WTC11 (cell line): ENCODE data around the gene PPP4R2.

ENCODE experiments used
- NR1H2 ChIP-seq: sonication (generic); formaldehyde crosslinking; IDR thresholded peaks from 2 replicates; pipeline ENCODE4 v1.9.0; 2021; ENCODE audit warnings: mild to moderate bottlenecking, moderate library complexity, missing genetic modification reagents
- USF1 ChIP-seq: sonication (generic); formaldehyde crosslinking; IDR thresholded peaks from 2 replicates; pipeline ENCODE4 v1.8.0; 2022; ENCODE audit warnings: mild to moderate bottlenecking, missing genetic modification reagents
- ZNF219 ChIP-seq: sonication (generic); formaldehyde crosslinking; IDR thresholded peaks from 2 replicates; pipeline ENCODE4 v1.8.0; 2023; ENCODE audit warnings: missing genetic modification reagents, mild to moderate bottlenecking, borderline replicate concordance
- ZNF263 ChIP-seq: sonication (generic); formaldehyde crosslinking; IDR thresholded peaks from 2 replicates; pipeline ENCODE4 v1.8.1; 2022; ENCODE audit warnings: low read depth, mild to moderate bottlenecking, moderate library complexity, missing genetic modification reagents
- TF ChIP-seq, protein P1 (sequence below): sonication (generic); formaldehyde crosslinking; IDR thresholded peaks from 2 replicates; pipeline ENCODE4 v1.8.1; 2022; ENCODE audit warnings: missing genetic modification reagents, borderline replicate concordance
- TF ChIP-seq, protein P2 (sequence below): fragments of 200-600 bp; IDR thresholded peaks from 2 replicates; pipeline ENCODE4 v1.8.0; 2022; ENCODE audit warnings: antibody characterized with exemption

DNA sequence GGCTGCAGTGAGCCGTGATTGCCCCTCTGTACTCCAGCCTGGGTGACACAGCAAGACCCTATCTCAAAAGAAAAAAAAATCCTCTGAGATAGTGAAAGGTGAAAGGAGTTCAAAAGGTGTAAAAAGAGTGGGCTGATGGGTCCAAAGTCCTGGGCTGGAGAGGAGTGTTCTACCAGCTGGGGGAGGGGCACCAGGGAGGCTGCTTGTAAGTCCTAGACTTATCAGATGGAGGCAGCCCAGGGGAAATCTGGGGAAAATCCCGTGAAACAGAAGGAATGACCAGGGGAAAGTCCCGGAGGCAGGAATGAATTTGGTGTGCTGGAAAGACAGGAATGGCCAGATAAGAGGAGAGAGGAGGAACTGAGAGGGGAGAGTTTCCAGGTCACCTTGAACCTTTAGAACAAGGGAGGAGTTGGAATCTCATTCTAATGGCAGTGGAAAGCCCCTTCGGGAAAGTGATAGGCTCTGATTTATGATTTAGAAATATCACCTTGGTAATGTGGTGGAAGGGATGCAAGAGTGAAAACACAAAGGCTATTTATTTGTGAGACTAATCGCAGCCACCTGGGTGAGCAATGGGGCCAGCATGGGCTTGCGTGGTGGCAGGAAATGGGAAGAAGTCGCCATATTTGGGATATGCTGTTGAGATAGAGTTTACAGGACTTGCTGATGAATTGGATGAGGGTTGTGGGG is 23.4 kb upstream of the PPP4R2 start:
- TF ChIP-seq ZNF263 (CRISPR knock-in tag), result no peak
- TF ChIP-seq, protein P1, sequence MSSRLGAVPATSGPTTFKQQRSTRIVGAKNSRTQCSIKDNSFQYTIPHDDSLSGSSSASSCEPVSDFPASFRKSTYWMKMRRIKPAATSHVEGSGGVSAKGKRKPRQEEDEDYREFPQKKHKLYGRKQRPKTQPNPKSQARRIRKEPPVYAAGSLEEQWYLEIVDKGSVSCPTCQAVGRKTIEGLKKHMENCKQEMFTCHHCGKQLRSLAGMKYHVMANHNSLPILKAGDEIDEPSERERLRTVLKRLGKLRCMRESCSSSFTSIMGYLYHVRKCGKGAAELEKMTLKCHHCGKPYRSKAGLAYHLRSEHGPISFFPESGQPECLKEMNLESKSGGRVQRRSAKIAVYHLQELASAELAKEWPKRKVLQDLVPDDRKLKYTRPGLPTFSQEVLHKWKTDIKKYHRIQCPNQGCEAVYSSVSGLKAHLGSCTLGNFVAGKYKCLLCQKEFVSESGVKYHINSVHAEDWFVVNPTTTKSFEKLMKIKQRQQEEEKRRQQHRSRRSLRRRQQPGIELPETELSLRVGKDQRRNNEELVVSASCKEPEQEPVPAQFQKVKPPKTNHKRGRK (CRISPR knock-in tag), result no peak
- no peak for TF ChIP-seq USF1 (CRISPR knock-in tag)
- TF ChIP-seq, protein P2, sequence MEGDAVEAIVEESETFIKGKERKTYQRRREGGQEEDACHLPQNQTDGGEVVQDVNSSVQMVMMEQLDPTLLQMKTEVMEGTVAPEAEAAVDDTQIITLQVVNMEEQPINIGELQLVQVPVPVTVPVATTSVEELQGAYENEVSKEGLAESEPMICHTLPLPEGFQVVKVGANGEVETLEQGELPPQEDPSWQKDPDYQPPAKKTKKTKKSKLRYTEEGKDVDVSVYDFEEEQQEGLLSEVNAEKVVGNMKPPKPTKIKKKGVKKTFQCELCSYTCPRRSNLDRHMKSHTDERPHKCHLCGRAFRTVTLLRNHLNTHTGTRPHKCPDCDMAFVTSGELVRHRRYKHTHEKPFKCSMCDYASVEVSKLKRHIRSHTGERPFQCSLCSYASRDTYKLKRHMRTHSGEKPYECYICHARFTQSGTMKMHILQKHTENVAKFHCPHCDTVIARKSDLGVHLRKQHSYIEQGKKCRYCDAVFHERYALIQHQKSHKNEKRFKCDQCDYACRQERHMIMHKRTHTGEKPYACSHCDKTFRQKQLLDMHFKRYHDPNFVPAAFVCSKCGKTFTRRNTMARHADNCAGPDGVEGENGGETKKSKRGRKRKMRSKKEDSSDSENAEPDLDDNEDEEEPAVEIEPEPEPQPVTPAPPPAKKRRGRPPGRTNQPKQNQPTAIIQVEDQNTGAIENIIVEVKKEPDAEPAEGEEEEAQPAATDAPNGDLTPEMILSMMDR, result no peak
- no peak for TF ChIP-seq ZNF219 (CRISPR knock-in tag)
- TF ChIP-seq NR1H2 (CRISPR knock-in tag), result no peak
